GM19035 (cell line): ENCODE measurements around the gene CALB2.

Experiments used
- ATAC-seq: cut with Tn5 transposase; IDR thresholded peaks from one replicate; pipeline ENCODE4 v1.9.1; 2021; ENCODE audit not compliant: unreplicated experiment

CALB2 gene

DNA sequence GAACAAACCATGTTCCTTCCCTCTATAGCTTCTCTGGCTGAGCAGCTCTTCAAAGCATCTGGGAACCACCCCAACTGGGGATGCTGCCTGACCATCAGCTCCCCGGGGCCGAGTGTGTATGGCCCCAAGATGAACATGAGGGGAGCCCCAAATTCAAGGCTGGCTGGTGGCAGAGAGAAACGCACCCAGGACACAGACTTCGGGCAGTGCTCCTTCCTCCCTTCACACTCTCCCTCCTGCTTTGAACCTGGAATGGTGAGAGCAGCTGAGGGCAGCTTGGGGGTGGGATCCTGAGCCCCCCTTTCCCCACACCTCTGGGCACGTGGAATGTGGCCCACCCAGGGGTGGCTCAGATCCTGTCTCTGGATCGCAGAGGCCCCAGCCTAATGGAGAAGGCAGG is 66.1 kb downstream of the CALB2 start:
- ATAC-seq: no peak

DNA sequence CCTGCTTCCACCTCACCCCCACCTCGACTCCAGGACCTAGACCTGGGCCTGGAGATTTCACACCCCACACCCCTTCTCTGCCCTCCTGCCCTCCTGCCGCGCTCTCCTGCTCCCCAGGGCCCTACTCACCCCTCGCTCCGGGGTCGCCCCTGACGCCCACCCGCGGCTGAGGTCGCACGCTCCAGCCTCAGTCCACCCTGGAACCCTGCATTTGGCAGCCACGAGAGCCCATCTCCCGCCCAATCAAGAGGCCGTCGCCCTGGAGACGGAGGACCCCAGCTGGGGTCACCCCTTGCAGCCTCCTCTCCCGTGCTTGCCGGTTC is 67.2 kb downstream of the CALB2 start:
- ATAC-seq: no peak

DNA sequence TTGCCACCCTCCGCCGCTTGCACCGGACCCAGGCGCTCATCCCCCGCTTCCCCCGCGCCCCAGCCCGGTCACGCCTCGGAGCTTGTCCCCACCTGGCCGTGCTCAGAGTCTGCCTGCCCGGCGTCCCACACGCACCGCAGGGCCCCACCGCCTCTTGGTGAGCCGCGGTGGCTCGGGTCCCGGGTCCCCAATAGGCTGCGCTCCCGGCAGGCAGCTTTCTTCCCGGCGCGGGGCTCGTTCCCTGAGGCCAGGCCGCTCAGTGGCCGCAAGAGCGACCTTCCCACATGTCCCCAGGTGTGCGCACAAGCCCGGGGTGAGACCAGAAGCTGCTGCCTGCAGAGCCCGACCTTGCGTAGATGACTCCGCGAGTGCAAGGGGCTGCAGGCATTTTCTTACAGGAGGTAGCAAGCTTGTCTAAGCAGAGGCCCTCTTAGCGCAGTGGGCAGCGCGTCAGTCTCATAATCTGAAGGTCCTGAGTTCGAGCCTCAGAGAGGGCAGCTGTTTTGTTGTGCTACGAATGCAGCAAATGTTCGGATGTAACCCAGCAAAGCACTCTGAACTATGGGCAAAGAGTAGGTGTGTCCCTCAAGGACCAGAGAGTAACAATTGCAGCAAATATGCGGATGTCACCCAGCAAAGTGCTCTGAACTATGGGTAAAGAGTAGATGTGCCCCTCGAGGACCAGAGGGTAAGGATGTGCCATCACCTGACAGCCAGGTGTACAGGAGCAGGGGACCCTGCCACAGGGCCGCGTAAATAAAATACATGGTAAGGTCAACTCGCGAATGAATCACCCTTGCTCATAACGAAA is 67.8 kb downstream of the CALB2 start:
- ATAC-seq: no peak

DNA sequence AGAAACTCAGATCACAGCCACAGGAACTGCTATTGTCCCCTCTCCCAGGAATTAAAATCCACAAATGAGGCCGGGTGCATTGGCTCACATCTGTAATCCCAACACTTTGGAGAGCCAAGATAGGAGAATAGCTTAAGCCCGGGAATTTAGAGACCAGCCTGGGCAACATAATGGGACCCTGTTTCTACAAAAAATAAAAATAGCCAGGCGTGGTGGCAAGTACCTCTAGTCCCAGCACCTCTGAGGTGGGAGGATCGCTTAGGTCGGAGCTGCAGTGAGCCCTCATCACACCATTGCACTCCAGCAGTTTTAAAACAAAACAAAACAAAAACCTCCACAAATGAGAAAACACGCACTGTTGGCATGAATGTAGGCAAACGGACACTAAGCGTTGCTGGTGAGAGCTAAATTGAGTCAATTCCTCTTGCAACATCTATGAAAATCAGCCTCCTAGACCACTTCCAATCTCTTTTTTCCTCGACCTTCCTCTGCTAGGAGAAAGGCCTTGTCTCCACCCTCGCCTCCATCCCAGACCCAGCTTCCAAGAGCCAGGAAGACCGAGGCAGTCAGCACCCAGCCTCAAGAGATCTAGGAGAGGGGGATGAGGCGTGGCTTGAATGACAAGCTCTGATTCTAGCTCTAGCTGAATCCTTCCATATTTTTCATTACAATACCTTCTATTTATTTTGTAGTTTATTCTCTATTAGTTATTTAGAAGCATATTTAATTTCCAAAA is 68.5 kb downstream of the CALB2 start:
- ATAC-seq: no peak

DNA sequence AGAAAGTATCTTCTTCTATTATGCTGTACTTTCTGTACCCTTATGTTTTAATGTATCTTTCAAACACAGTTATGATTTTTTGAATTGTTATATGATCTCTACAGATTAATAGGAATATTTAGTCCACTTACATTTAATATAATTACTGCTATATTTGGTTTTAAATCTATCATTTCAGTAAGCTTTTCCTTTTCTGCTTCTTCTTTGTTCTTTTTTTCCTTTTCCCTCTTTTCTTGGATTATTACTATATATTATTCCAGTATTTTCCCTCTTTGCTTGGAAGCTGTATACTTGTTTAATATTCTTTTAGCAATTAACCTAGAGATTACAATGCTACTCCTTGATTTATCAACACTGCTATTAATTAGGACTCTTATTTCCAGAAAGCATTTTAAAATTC is 69.9 kb downstream of the CALB2 start:
- no peak for ATAC-seq

DNA sequence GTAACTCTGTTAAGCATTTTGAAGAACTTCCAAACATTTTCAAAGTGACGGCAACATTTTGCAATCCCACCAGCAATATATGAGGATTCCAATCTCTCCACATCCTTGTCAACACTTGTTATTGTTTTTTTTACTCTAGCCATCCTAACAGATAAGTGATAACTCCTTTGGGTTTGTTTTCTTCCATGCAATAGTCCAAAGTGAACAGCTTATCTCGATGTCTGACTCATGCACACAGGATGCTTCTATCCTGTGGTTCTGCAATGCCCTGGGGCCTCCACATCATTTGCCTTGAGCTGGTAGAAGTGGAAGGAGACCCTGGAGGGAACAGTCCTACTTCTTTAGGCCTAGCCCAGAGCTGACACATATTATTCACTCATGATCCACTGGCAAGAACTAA is 70.4 kb downstream of the CALB2 start:
- ATAC-seq: no peak

DNA sequence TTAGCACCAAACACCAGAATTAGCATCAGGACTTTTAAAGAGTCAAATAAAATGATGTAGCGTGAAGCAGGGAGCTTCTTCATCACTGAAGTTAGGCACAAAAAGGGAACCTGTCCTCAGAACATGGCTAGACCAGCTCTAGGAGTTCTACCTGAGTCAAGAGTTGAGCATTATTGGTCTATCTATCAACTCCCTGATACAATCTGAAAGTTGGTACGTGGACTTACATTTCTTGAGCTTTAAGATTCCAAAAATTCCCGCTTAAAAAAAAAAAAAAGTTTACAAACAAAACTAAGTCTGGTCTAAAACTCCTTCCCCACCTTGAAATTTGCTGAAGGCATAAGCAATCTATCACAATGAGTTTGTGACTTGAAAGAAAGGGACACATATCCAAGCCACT is 71.1 kb downstream of the CALB2 start:
- ATAC-seq: no peak

DNA sequence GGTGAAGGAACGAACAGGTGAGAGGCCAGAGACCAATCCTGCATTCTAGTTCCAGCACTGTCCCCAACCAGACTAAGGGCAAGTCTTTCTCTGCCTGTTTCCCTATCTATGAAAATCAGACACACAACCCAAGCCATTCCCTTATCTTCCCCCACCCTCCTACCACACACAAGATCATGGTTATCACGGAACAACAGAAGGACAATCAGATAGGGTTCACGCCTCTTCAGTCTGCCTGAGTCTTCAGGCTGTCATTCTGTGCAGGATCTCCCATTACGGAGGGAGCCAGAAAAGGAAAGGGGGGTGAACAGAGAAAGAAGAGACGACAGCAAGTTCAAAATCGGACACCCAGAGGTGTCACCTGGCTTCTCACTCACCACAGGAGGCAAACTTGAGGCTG is 72.2 kb downstream of the CALB2 start:
- no peak for ATAC-seq

DNA sequence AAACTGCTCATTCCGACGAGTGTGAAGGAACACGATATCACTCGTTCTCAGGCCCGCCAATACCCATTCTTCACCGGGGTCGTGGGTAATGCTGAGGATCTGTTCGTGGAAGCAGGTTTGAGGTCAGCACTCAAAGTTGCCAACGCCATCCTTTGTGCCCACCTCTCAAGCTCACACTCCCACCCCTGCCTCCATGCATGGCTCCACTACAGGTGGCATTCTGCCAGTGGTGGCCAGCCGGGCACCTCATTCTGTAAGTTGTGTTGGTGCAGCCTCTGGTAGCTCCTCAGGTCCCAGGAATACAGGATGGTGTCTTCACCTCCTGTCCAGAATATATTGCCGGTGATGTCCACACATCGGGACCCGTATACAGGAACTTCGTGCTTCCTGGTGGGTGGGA is 72.7 kb downstream of the CALB2 start:
- no peak for ATAC-seq

DNA sequence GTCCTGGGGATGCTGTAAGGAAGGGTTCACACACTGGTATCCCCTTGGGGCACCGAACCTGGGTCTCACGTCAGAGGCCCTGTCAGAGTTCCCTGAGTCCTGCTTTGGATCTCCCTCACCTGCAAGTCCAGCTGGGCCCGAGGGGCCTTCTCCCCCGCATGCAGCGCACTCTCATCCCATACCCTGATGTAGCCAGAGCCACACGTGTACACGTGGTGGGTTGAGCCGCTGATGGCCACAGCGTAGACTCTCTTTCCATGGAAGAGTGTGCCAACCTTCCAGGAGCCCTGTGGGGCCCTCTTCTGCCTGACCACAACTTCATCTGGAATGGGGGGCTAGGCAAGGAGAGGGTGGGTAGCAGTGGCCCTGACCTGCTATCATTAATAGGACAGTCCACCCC is 73.5 kb downstream of the CALB2 start:
- ATAC-seq: no peak

DNA sequence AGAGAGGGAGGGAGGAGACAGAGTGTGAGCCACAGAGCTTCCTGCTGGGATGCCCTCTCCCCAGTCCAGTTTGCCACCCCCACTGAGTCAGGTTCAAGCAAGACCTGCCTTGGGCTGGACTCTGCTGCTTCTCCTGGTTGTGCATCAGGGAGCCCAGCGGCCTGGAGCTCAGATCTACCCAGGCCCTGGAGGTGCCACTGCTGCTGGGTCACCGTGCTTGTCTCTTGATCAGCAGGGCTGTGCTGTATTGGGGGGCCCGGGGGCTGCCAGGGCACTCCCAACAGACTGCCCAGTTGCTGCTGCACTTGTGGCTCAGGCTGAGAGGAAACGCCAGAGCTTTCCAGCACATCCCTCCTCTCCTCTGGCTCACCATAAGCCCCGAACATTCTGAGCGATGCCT is 74.4 kb downstream of the CALB2 start:
- ATAC-seq: no peak

DNA sequence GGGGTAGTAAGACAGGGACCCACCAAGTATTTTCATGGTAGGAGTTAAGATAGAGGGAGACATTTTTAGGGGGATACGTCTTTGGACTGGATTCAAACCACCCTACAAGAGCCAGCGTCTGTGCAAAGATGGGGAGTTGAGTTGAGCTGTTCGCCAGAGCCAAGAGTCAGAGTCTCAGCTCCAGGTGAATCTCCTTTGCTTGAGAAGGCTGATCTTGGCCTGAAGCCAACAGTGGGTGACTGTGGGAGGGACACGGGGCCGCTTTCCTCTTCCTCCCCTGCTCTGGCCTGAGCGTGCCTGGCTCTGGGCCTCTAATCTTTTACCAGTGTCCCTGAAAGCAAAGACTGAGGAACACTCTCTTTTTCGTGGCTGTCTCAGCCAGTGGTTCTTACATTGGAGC is 78.0 kb downstream of the CALB2 start:
- no peak for ATAC-seq

DNA sequence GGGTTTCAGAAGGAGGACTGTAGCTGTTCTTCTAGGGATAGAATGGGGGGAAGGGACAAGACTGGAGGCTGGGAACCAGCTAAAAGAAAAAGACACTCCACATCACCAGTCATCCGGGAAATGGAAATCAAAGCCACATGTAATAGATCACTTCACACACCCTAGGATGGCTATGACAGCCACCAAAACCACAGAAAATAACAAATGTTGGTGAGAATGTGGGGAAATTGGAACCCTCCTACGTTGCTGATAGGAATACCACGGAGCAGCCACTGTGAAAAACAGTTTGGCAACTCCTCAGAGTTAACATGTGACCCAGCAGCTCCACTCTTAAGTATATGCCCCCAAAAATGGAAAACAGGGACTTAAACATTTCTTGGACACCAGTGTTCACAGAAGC is 81.0 kb downstream of the CALB2 start:
- ATAC-seq: no peak
